ENCODE measurements around the gene PAGR1.
"Not testable (repeated sequence)": the region's sequence is repeated elsewhere in the genome, so short reads cannot be mapped to it uniquely, and the experiment has no call there.

The PAGR1 gene

DNA sequence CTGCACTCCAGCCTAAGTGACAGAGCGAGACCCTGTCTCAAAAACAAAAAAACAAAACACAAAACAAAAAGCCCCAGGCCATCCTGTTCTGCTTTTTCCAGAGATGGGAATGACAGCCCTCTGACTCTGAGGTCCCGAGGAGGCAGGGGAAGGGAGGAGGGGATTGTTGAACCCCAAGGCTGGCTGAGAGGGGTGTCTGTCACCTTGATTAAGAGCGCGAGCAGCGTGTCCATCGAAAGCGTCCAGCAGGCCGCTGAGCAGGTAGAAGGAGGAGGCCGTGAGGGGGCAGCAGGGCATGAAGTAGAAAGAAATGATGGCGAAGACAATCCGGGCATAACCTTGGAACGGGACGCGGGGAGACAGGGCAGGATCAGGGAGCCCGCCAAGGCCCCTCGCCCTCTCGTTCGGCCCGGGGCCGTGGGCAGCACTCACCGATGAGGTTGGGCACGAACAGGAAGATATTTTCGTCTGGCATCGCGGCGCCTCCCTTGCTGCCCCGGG is 46.5 kb downstream of the PAGR1 start:
- in situ Hi-C loops (cut with MboI; ENCODE audit: low sequenced_read_pairs), result no loop called here

DNA sequence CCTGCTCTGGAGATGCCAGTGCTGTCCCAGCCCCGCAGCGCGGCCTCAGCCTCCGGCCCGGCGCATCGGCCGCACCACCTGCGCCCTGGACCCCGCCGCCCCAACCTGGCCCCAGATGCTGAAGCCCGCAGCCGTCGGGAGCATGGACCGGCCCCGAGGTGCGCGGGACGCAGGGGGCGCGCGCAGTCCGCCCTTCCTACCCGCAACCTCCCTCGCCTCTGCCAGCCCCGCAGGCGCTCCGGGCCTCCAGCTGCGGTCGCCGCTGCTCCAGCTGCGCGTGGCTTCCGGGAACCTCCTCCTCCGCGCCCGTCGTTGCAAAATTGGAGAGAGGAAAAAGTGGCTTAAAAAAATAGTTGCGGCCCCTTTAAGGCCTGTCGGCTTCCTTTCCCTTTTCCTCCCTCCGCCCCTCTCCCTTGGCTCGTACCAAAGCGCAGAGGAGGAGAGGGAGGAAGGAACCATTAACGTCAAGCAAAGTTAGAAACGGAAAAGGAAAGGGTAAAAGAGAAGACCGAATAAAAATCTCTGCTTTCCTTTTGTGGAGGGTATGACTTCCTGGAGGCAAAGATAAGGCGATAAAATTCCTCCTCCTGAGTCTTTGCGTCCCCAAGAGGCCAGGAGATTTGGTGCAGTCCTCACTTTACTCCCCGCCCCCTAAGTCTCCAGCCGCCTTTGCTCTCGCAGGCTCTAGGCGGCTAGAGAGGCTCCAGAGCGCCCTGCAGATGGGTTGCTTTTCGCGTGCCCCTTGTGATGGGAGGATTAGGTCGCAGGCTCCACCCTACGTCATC is 47.1 kb downstream of the PAGR1 start, which contains the start of gene CDIPT:
Gene CDIPT, minus strand, starts transcription at position 343 of the 785 bp plus-strand sequence. CDS start 369 bp downstream, outside the sequence.
- in situ Hi-C loops (cut with MboI; ENCODE audit: low sequenced_read_pairs), result no loop called here

DNA sequence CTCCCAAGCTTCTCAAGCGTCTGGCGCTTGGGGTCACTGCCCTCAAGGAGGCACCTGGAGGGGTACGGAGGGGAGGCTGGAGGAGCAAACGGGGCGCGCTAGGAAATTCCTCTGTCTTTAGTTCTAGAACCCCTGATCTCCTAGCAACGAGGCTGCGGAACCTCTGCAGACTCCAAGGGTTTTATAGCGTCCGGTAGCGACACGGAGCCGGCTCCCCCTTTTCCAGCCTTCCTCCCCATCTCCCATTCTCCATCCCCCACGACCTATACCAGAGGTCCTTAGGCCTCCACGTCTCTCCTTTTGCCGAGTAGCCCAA is 47.7 kb downstream of the PAGR1 start:
- in situ Hi-C loops (cut with MboI; ENCODE audit: low sequenced_read_pairs), result no loop called here

DNA sequence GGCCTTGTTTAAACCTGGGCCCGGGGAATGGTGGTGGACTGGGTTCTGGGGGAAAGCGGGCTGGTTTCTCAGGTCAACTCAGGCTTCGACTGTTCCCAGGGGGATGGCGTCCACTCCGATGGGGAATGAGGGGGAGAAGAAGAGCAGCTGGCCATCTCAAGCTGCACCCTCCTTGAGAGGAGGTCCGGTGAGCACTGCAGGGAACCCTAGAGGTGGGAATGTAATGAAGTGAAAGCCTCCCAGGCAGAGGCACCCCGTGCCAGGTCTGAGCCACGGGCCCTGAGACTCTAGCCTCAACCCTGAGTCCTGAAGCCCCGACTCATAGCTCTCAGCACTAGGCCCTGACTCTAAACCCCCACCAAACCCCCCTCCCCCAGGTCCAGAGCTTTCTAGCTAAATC is 48.3 kb downstream of the PAGR1 start:
- in situ Hi-C loops (cut with MboI; ENCODE audit: low sequenced_read_pairs), result no loop called here

DNA sequence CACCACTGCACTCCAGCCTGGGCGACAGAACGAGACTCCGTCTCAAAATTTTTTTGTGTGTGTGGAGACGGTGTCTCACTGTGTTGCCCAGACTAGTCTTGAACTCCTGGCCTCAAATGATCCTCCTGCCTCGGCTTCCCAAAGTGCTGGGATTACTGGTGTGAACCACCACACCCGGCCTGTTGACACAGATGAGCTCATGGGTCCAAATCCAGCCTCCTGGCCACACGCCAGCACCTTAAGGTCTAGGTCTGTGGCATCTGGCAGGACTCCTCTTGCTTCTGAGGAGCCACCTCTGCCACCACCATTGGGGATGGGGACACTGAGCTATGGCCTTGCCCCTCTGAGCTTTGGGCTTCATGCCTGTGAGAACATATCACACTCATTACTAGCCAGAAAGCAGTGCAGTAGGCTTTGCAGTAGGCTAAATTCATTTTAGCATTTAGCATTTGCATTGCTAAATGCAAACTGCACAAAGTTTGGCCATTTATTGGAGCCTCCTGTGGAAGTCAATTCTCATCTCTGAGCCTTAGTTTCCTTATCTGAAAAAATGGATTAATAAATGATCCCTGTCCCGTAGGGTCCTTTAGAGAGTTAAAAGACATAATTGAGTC is 52.6 kb downstream of the PAGR1 start:
- in situ Hi-C loops (cut with MboI; ENCODE audit: low sequenced_read_pairs), result no loop called here

DNA sequence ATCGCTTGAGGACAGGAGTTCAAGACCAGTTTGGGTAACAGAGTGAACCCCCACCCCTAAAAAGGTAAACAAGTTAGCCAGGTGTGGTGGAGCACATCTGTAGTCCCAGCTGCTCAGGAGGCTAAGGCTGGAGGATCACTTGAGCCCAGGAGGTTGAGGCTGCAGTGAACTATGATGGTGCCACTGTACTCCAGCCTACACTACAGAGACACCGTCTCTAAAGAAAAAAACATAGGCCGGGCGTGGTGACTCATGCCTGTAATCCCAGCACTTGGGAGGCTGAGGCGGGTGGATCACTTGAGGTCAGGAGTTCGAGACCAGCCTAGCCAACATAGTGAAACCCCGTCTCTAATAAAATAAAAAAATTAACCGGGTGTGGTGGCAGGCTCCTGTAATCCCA is 53.1 kb downstream of the PAGR1 start:
- in situ Hi-C loops (cut with MboI; ENCODE audit: low sequenced_read_pairs), result not testable (repeated sequence)

All from HL-60/S4 treated with retinoic acid at 250 ng/mL for 4 days and 3 days (cell line).